KMS-11 (cell line): ENCODE data around the gene MFSD6.

Experiments
- H2AFZ ChIP-seq: fragments of 200-600 bp; sonication (generic); 2 replicates; pipeline ENCODE4 v1.6.1; 2016; ENCODE audit warnings: antibody characterized with exemption, mixed run types, low read depth
- H3K27ac ChIP-seq: fragments of 200-600 bp; sonication (generic); 2 replicates; pipeline ENCODE4 v1.6.1; 2016; ENCODE audit warnings: mild to moderate bottlenecking, mixed run types
- H3K27me3 ChIP-seq: fragments of 200-600 bp; sonication (generic); 2 replicates; pipeline ENCODE4 v1.6.1; 2017; ENCODE audit warnings: mild to moderate bottlenecking, low read depth, mixed run types, moderate library complexity; ENCODE audit not compliant: insufficient read depth
- H3K36me3 ChIP-seq: fragments of 200-600 bp; sonication (generic); 2 replicates; pipeline ENCODE4 v1.6.1; 2017; ENCODE audit warnings: mild to moderate bottlenecking, mixed run types; ENCODE audit not compliant: insufficient read depth
- H3K4me1 ChIP-seq: fragments of 200-600 bp; sonication (generic); 2 replicates; pipeline ENCODE4 v1.6.1; 2016; ENCODE audit warnings: mild to moderate bottlenecking, low read depth, mixed run types; ENCODE audit not compliant: poor library complexity, severe bottlenecking
- H3K4me2 ChIP-seq: fragments of 200-600 bp; sonication (generic); 2 replicates; pipeline ENCODE4 v1.7.0; 2016; ENCODE audit warnings: mild to moderate bottlenecking, mixed run types
- H3K4me3 ChIP-seq: fragments of 200-600 bp; sonication (generic); IDR thresholded peaks from 2 replicates; pipeline ENCODE4 v1.6.1; 2017; ENCODE audit warnings: low read depth, low read length, mixed read lengths; ENCODE audit not compliant: insufficient read depth
- H3K79me2 ChIP-seq: fragments of 200-600 bp; sonication (generic); 2 replicates; pipeline ENCODE4 v1.6.1; 2016; ENCODE audit warnings: low read depth, mixed run types; ENCODE audit not compliant: insufficient read depth
- H3K9ac ChIP-seq: fragments of 200-600 bp; sonication (generic); 2 replicates; pipeline ENCODE4 v1.6.1; 2016; ENCODE audit warnings: mild to moderate bottlenecking, mixed run types
- H4K20me1 ChIP-seq: fragments of 200-600 bp; sonication (generic); 2 replicates; pipeline ENCODE4 v1.6.1; 2016; ENCODE audit warnings: mild to moderate bottlenecking, mixed run types; ENCODE audit not compliant: insufficient read depth
- CTCF ChIP-seq: fragments of 200-600 bp; sonication (generic); conservative IDR thresholded peaks from 2 replicates; pipeline ENCODE4 v1.6.1; 2017; ENCODE audit warnings: low read depth, mild to moderate bottlenecking, antibody characterized with exemption, low read length, moderate library complexity, mixed read lengths

The MFSD6 gene

GRCh38 chr2:190478572-190479195, 70.5 kb downstream of the MFSD6 start:
- Histone ChIP-seq H3K79me2 (no peaks in the 10 kb centered on the region), H3K4me2 (no peak overlapping the region), H4K20me1 (no peaks in the 10 kb centered on the region), H3K27me3 (no peaks in the 10 kb centered on the region), H3K4me1 (no peaks in the 10 kb centered on the region), H2AFZ (no peak overlapping the region), H3K4me3 (no peak overlapping the region), H3K27ac (no peak overlapping the region), H3K9ac (no peak overlapping the region), H3K36me3 (no peaks in the 10 kb centered on the region)
- TF ChIP-seq CTCF = no peak

- no peaks in the 10 kb centered on the region for H4K20me1 ChIP-seq
- H3K27ac ChIP-seq = no peak overlapping the region
- H3K36me3 ChIP-seq = no peaks in the 10 kb centered on the region
- H3K27me3 ChIP-seq = no peaks in the 10 kb centered on the region
- H3K79me2 ChIP-seq = no peaks in the 10 kb centered on the region
- no peak overlapping the region for H2AFZ ChIP-seq
- H3K4me3 ChIP-seq = no peak overlapping the region
- no peaks in the 10 kb centered on the region for H3K4me1 ChIP-seq
- H3K4me2 ChIP-seq = no peak overlapping the region
- no peak overlapping the region for H3K9ac ChIP-seq
- TF ChIP-seq CTCF = no peak
Observed at GRCh38 chr2:190481339-190481738, 73.2 kb downstream of the MFSD6 start.

GRCh38 chr2:190482451-190482850, 74.3 kb downstream of the MFSD6 start:
- Histone ChIP-seq H2AFZ (no peak overlapping the region), H4K20me1 (no peaks in the 10 kb centered on the region), H3K36me3 (no peaks in the 10 kb centered on the region), H3K4me3 (no peak overlapping the region), H3K27me3 (no peaks in the 10 kb centered on the region), H3K9ac (no peak overlapping the region), H3K79me2 (no peaks in the 10 kb centered on the region), H3K27ac (no peak overlapping the region), H3K4me2 (no peak overlapping the region), H3K4me1 (no peaks in the 10 kb centered on the region)
- no peak for TF ChIP-seq CTCF

- H3K9ac ChIP-seq = no peak overlapping the region
- no peaks in the 10 kb centered on the region for H3K4me1 ChIP-seq
- H3K4me3 ChIP-seq = no peak overlapping the region
- no peak overlapping the region for H3K4me2 ChIP-seq
- no peaks in the 10 kb centered on the region for H4K20me1 ChIP-seq
- no peak overlapping the region for H2AFZ ChIP-seq
- no peak for TF ChIP-seq CTCF
- H3K27ac ChIP-seq = no peak overlapping the region
- H3K79me2 ChIP-seq = no peaks in the 10 kb centered on the region
- no peaks in the 10 kb centered on the region for H3K36me3 ChIP-seq
- no peaks in the 10 kb centered on the region for H3K27me3 ChIP-seq
Observed at GRCh38 chr2:190486037-190486623, 78.0 kb downstream of the MFSD6 start.
